GM21619 (cell line): ENCODE measurements around the gene SMC2.
A peak's percentile ranks its signal among the peaks of the same experiment; 100 is the strongest.

ENCODE experiments used
- ATAC-seq: cut with Tn5 transposase; IDR thresholded peaks from one replicate; pipeline ENCODE4 v1.9.1; 2021; ENCODE audit not compliant: unreplicated experiment

Gene SMC2

DNA sequence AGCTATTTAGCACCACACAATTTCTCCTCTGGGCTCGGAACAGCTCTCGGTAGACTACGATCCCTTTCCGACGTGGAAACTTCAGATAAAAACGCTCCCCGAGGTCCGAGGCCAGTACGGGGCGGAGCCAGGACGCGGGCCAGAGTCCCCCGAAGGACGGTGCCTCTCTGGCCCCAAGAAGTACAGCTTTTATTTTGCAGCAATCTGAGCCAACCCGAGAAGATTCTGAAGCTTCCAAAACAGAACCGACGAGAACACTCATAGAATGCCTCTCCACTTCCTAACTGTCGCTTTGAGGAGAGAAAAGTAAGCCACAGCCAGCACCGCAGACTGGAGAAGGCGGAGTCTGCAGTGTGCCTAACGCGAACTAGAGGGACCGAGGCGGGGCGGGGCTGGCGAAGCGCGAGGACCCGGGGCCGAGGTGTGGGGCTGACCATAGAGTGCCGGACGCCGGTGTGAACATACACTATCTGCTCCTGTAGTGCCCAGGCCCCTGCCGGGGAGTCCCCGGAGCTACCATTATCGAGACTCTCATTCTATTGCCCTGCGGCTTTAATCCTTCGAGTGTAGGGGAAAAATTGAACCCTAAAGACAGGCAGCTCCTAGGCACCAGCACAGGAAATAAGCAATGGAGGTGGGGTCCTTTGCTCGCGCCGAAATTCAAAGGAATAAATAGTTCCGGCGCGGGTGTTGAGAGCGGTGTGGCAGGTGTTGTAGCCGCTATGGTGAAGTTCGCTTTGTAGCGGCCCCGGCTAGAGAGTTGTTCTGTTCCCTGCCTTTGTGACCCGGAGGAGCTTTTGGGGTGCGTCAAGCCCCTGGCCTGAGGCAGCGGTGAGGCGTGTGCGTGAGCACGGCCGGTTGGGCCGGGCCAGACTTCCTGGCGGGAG, at the start of gene SMC2:
Gene SMC2, plus strand, starts transcription at position 663 of the 887 bp plus-strand sequence. CDS start 1,076 bp downstream, outside the sequence.
- ATAC-seq: peak; percentile 89

DNA sequence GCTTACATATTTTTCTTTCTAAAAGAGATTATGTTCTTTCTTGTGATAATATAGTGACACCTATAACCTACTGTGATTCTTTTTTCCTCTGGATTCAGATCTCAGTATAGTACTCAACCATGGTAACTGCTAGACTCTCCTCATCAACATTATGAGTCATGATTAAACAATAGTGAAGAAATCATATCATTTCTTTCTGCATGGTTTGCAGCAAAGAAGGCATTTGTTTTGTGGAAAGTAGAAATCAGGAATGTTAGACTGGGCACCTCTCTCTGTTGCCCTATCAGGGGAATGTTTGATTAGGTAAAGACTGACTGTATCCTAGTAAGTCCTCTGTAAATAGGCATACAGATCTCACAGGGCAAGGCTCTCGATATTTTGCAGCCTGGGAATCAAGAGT, 25.6 kb upstream of the SMC2 start:
- ATAC-seq: no peak

DNA sequence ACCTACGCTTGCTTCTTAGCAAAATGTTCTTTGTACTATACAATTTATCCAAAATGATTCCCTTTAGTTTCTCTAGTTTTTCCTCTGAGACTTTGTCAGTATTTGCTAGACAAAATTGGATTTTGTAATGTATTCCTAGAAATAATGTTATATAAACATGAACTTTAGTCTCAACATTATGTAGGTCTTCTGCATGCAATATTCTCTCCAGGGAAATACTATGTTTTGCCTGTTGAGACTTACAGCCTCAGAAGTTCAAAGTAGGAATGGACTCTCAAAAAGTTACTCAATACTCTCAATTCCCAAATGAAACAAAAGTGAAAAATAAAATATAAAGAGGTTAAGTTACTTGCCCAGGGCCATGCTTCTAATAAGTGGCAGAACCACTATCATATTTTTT, 24.8 kb upstream of the SMC2 start:
- ATAC-seq: no peak

DNA sequence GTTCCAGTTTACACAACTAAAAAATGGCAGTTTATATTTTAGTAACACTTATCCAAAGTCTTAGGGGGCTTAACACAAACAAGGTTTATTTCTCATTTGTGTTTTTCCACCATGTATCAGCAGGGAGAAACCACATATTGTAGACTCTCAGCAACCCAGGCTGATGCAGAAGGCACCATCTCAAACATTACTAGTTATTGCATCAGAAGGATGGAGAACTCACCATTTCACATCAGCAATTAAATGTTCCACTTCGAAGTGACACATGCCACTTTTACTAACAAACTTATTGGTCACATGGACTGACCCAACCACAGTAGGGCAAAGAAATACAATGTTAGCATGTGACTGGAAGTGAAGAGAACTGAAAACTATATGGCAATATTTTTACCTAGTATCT, 22.5 kb upstream of the SMC2 start:
- no peak for ATAC-seq

DNA sequence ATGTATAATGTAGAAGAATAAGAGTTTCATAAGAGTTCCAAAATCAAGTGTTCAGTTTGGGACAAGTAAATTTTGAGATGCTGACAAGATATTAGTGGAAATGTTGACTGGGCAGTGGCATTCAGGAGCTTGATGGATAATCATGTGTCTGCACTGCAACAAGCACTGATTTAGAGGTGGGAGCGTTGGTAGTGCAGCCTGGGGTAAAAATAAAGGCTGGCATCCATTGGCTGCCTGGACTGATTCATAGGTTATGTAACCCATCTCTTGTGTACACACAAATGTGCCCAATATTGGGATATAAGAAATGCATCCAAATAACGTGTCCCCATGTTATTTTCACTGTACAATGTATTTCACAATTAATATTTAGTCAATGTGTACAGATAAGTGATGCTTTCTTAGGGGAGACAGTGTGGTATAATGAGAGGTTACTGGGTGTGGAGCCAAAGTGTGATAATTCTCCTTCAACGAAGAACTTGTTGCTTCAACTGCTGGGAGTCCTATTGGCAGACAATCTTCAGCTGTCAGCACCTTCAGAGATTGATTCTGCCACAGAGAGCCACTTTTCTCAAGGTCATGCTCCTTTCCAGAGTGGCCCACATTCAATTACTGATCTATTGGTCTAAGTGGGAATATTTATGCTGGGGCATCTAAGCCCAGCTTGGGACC, 20.9 kb upstream of the SMC2 start:
- no peak for ATAC-seq

DNA sequence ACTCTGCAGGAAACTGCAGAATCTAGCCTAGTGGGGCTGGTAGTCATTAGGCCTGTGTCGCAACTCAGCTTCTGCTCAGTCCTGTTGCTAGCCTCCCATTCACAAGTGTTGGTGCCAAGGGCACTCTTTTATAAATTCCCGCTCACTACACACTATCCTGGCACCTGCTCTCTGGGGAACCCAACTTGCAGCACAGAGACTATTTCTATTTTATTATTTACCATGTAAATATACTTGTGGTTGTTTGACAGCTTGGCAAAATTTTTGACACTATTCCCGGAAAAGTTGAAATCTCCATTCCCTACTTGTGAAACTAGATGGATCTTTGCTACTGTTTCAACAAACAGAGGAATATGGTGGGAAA, 20.4 kb upstream of the SMC2 start:
- no peak for ATAC-seq

DNA sequence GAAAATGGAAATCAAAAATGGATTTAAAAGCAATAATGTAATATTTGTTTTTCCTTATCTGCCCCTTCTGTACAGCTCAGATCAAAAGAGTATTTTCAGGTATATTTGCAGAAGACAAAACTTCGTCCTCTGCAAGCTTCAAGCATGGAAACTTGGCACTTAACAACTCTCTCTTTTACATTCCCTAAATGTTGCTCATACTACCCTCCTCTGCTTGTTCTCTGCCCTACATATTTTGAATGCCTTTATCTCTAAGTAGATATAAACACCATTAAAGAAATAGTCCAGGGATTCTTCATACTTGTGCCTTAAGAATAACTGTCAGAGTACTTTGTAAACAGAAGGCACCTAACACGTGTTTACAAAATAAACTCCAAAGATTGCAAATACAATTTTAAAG, 19.2 kb upstream of the SMC2 start:
- ATAC-seq: no peak

DNA sequence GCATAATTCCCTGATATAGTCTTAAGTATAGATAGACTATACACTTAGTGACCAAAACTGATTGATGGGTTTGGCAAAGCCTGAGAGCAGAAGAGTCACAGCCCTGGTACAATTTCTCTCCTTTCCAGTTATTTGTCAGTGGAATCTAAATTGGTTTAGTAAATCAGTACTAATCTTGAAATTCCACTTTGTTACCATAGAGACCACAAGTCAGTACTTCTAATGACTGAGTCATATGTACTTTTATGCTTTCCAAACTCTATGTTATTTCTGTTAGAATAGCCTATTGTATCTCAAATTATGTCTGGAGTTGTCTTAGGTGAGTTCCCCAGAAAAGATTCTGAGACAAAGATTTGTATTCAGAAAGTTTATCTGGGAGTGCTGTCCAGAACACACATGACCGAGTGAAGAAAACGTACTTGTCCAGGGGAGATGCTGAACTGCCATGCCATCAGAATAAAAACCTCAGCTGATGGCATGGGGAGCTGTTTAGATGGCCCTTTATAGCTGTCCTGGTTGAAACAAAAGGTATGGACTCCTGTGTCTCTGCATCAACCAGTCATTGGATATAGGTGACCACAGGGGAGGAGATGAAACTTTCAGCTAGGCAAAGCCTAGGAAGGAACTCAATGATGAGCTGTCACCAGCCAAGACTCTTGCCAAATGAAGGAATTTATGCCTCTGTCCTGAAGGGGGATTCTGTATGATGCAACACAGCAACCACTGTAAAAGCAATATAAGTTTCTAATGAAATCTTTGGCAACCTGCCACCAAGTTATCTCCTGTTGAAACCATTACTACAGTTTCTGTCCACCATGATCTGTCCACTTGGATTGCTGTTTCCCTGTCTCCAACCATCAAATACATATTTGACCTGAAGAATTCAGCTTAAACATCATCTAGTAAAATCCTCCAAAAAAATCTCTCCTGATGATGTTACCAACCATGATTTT, 18.0 kb upstream of the SMC2 start:
- no peak for ATAC-seq

DNA sequence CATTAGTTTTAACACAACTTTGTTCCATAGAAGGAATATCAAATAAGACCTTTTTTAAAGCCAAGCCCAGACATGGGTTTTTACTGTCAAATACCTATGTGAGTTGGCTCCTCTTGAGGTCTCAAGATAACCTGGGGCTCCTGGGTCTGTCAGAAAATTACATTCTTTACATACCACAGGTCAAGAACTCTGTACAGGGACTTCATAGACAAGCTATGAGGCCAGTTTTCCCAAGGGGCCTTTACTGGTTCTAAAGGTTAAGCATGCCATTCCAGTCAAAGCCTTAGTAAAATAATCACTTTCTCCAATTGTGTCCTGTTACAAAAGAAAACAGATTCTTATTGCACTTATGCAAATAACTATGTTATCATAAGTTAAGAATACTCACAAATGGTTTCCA, 15.5 kb upstream of the SMC2 start:
- no peak for ATAC-seq

DNA sequence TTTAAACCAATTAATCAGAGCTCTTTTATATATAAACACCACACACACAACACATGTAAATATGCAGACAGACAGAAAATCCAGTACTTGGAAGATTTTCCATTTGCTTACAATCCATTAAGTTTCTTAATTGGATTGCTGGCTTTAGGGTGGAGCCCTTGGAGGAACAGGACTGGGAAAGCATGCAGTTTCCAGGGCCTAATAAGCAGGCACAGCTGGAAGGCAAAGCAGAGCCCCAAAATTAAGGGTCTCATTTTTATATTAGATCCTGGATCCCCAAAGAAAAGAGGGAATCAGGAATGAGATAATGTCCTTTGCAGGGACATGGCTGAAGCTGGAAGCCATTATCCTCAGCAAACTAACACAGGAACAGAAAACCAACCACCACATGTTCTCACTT, 13.1 kb upstream of the SMC2 start:
- no peak for ATAC-seq

DNA sequence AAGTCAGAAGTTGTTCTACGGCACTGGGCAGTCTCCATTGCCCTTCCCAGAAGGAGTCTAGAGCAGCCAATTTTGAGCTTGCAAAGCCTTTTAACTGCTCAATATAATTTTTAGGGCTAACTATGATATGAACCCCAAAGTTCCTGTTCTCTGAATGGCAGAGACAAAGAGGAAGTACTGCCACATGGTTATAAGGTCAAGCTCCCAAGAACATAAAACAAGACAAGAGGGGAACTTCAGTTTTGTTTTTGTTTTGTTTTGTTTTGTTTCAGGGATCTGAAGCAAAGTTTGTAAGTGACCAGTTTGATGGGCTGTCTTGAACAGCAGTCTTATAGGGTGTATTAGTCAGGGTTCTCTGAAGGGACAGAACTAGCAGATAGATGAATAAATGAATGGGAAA, 11.9 kb upstream of the SMC2 start:
- no peak for ATAC-seq

DNA sequence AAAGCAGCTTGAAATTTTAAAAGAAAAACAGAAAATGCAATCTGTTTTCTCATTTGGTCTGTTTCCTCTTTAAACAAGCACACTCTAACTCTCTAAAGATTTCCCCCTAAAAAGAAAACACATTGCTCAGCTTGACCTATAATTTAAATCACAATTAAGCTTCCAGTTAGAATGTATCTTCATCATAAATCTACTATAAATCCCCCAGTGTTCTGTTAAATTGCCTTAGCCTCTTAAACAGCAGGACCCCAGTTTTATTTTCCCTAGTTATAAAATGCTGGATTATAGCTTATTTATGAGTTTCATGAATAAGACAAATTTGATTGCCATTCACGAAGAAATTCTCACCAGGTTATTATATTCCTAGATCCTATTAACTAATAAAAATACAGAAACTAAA, 8.6 kb upstream of the SMC2 start:
- ATAC-seq: no peak

DNA sequence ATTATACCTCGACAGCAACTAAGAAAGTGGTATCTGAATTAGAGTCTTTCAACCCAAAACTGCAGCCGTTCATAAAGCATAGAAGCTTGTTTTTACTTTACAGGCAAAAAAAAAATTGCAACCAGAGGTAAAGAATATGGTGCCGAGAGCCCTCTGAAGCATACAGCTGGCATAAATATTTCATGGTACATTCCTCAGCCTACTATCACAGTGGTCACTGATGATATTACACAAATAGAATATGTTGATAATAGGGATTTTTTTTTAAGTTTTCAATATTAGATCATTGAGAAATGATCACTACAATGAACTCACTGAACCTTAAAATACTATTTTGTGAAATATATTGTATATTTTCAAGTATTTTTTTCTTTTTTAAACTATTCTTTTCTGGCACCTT, 6.2 kb upstream of the SMC2 start:
- ATAC-seq: no peak

DNA sequence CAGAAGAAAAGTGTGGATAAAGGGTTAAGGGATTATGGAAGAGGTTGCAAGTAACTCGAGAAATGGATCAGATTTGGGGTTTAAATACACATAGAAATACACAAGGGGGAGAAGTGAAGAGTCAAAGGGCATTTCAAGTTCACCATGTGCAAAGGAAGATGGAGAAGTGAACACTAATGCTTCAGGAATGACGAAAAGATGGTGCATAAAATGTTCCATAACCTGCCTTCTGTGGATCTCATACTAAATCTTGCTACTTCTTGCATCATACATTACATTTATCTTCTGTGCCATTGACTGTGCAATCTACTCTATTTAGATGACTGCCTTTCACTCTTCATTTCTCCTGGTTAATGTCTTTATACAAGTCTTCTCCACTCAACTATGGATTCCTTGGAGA, 5.7 kb upstream of the SMC2 start:
- ATAC-seq: no peak

DNA sequence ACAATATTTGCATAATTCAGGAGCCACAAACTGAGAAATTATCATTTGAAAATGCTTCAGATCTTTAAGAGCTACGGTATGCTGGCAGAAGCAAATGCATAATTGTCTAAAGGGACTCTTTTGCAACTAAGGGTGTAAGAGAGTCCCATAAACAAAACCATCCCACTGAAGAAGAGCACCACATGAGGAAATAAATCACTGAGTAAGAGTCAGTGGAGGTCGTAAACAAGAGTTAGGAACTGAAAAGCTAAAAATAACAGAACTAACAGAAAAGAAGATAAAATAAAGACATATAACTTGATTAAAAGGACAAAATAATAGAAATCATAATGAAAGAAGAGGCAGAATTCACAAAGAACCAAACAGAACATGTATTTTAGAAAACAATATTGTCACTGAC, 3.5 kb upstream of the SMC2 start:
- no peak for ATAC-seq

DNA sequence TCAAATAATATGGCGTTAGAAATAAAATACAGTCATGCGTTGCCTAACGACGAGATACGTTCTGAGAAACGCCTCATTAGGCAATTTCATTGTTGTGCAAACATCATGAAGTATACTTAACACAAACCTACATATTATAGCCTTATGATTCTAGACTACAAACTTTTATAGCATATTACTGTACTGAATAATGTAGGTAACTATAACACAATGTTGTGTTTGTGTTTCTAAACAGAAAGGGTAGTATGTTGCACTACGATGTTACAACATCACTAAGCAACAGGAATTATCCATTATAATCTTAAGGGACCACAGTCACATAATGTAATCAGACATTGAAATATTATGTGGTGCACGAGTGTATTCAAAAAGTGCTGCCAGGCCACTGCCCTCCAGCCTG, 3.0 kb upstream of the SMC2 start:
- no peak for ATAC-seq

DNA sequence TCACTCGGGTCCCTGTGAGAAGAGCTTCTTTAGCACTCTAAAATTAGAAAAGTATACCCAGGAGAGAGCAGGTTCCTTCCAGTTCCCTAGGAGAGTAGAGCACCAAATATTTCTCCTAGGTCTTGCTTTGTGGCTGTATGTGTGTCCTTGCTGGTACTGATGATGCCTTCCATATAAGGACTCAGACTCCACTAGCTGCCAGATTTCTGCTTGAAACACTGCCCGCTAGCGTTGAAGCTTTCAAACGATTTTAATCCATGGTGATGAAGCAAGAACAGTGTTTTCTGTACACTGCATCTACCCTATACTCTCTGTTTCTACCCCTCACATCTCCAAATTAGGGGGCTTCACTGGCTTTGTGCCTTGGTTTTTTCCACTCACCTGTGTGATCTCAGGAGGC, 2.4 kb upstream of the SMC2 start:
- no peak for ATAC-seq

DNA sequence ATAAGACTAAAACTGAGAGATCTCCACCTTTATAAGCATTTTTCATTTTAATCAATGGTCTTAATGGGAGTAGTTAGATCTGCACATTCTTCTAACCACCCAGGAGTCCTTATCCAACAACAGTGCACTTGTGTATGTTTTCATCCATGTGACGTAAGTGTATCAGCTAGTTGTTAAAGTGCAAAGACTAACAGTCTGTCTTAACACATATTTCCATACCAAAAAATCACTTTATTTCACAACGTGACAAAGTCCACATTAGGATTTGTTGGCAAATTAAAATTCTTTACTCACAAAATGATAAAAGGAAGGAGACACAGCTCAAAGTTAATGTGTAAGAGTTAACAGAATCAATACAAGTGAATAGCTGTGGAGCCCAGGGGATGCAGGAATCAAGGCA, 1.9 kb upstream of the SMC2 start:
- no peak for ATAC-seq

DNA sequence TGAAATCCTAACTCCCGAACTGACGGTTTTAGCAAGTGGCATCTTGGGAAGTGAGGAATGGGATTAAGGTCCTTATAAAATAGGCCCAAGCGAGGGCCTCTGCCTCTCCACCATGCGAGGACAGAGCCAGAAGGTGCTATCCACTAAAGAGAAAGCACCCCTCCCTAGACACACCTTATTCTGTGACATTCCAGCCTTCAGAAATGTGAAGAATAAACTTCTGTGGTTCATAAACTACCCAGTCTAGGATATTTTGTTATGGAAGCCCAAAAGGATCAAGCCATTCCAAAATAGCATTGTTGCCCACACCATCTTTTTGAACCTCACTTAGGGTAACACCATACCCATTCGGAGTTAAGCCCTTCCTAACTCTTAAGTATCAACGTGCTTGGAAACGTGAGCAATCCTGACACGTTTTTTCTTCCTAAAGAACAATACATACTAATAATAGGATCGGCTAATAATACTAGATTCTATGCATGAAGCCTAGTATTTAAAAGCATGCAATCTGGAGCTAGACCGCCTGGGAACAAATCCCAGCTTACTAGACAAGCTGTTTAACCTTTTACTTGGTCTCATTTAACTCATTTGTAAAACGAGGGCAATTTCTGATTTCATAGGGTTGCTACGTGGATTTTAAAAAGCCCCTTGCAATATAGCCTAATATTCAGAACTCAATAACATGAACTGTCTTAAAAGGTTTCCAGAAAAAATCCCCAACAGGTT, 1.1 kb upstream of the SMC2 start:
- no peak for ATAC-seq

DNA sequence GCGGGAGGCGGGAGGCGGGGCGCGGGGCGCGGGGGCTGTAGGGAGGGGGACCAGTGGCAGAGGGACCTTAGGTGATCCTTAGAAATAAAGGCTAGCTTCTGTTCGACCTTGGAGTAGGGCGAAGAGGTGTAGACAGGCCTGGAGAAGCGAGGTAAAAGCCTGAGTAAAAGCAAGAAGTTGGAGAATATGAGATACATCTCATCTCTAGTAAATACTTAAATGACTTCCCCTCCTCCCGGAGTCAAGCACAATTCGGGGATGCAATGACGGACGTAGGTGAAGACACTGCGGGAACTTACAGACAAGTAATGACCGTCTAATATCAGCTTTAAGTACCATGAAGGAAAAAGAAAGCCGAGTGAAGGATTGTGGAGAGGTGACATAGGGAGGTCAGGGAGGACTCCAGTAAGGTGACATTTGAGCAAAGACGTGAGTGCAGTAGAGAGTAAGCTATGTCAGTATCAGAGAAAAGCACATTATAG, 466 bp downstream of the SMC2 start:
- ATAC-seq: peak; percentile 3

DNA sequence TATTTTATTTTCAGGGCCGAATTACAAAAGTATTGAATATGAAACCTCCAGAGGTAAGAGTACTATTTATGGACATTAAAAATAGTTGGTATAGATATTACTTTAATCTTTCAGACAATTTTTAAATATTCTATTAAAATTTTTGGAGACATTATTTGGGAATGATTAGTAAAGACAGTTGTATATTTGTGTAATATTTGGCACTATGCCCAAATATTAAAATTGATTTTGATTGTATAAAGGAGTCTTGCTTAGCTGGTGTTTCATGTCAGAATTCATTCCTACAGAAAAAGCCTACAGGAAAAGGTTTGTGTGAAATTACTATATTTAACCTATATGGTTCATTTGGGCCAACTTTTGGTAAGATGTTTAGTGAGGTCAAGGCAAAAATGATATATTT, 5.5 kb downstream of the SMC2 start:
- ATAC-seq: no peak
